TTC549 (cell line): Measurements from ENCODE around the gene ADAMTSL5.

Experiments used
- FAIRE-seq: peaks from 2 replicates; lab custom pipeline; 2012; peaks lifted over from hg19 to GRCh38; lab: Jason Lieb, UNC

The ADAMTSL5 gene

DNA sequence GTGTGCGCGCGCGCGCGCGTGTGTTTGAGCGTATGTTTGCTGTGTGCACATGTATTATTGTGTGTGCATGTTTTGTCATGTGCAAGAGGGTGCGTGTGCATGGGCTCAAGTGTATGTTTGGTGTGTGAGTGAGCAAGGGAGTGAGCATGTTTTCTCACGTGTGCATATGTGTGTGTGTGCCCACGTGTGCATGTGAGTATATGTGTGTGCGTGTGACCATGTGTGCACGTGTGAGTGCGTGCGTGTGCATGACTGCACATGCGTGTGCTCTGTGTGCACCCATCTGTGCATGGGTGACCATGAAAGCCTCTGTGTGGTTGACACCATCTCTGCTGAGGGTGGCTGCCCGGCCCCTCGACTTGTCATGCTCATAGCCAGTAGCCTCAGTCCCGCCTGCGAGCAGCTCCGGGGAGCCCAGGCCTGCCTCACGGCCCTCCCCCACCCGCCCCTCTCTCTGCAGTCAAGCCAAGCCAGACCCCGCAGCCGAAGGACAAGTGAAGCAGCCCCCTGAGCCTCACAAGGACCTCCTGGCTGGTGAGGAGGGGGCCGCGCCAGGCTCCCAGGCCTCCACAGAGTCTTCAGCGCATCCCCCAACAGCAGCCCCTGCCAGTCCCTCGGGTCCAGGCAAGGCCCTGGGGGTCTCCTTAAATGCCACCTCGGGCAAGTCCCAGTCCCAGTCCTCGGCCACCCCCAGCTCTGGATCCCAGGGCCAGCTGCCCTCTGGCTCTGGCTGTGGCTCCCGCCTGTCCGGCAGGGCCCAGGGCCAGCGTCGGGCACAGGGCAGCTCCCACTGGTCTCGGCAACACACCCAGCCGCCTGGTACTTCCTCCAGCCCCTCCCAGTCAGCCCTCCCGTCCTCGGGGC, 15.9 kb downstream of the ADAMTSL5 start:
- FAIRE-seq = no peak

DNA sequence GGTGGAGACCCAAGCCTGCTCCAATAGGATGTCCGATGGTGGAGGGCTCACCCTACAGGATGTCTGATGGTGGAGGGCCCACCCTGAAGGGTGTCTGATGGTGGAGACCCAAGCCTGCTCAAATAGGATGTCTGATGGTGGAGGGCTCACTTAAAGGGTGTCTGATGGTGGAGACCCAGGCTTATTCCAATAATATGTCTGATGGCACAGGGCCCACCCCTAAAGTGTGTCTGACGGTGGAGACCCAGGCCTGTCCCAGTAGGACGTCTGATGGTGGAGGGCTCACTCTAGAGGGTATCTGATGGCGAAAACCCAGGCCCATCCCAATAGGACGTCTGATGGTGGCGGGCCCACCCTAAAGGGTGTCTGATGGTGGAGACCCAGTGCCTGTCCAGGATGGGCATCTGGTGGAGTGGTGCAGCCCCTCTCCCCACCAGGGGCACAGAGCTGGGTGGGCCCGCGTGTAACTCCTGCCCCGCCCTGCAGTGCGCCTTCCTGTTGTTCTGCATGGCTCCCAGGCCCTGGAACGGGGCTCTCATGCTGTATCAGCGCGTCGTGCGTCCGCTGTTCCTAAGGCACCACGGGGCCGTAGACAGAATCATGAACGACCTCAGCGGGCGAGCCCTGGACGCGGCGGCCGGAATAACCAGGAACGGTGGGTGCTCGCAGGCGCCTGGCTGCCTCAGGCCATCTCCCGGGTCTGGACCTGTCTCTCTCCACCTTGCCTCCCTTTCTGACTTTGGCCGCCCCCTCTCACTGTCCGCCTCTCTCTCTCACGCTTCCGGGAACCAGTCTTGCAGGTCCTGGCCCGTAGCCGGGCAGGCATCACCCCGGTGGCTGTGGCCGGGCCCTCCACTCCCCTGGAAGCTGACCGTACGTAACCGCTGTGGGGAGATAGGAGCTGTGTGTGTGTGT, 16.8 kb downstream of the ADAMTSL5 start:
- no peak for FAIRE-seq

DNA sequence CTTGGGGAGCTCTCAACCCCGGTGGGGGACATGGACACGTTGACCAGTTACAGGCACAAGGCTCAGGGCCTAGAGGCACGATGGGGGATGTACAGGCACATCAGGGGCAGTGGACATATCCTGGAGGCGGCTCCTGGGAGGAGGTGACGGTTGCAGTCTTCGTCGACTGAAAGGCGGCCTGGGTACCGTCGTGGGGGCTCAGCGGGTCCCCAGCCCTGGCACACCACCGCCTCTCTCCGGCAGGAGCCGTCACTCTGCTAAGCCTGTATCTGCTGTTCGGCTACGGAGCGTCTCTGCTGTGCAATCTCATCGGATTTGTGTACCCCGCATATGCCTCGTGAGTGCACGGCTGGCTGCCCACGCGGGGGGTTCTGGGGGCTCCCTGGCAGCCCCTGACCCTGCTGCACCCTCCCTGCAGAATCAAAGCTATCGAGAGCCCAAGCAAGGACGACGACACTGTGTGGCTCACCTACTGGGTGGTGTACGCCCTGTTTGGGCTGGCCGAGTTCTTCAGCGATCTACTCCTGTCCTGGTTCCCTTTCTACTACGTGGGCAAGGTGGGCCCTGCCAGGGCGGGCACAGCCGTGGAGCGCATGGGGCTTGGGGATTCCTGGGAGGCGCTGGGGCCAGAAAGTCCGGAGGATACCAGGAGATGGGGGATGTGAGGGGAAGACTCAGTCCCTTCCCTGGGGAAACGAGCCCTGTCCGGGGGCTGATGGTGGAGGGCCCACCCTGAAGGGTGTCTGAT, 17.6 kb downstream of the ADAMTSL5 start:
- no peak for FAIRE-seq

DNA sequence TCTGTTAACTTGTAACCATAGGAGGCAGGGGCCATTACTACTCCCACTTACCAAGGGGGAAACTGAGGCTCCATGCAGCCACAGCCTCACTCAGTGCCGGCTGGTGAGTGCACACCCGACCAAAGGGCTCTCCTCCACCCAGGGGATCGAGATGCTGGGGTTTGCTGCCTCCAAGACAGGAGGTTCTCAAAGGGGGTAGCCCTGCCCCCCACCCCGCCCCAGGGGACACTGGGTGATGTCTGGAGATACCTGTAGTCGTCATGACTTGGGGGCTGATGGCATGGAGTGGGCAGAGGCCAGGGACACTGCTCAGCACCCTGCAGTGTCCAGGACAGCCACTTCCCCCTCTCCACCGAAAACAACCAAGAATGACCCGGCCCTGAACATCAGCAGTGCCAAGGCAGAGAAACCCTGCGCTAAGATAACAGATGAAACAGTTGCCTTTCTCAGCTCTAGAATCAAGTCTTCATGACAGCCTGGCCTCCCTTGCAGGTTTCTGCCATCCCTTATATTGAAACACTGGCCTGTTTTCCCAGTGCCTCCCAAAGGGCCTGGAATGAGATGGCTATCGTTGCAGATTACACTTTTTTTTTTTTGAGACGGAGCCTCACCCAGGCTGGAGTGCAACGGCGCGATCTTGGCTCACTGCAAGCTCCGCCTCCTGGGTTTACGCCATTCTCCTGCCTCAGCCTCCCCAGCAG, 18.6 kb downstream of the ADAMTSL5 start:
- FAIRE-seq = no peak

DNA sequence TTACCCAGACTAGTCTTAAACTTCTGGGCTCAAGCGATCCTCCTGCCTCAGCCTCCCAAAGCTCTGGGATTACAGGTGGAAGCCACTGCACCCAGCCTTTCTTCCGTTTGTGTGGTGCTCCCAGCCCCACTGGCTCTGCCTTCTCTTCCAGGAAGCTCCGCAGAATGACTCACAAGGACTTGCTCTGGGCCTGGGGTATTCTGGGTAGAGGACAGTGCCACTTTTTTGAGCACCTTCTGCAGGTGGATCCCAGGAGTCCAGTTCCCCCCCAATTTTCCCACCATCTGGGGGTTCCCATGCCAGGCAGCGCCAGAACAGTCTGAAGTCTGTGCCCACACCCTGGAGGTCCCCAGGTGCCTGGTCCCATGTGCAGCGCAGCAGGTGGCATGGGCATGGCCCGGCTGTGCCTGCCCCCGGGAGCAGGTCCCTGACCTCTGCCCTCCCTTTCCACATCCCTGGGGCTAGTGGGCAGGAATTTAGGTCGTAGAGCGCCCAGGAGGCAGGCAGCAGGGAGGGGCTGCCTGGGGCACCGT, 20.3 kb downstream of the ADAMTSL5 start:
- FAIRE-seq = no peak

DNA sequence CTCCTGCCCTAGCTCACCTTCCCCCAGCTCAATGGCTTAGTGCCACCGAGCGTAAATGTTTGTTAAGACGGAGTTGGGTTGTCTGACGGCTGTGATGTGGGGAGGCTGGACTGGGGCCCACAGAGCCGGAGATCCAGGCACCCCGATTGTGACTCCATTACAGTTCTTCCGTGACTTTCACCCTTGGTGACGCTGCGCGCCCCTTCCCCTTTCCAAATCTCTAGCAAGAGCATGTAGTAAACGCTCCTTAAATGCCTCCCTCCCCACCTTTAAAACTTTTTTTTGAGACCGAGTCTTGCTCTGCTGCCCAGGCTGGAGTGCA, 21.0 kb downstream of the ADAMTSL5 start:
- no peak for FAIRE-seq

DNA sequence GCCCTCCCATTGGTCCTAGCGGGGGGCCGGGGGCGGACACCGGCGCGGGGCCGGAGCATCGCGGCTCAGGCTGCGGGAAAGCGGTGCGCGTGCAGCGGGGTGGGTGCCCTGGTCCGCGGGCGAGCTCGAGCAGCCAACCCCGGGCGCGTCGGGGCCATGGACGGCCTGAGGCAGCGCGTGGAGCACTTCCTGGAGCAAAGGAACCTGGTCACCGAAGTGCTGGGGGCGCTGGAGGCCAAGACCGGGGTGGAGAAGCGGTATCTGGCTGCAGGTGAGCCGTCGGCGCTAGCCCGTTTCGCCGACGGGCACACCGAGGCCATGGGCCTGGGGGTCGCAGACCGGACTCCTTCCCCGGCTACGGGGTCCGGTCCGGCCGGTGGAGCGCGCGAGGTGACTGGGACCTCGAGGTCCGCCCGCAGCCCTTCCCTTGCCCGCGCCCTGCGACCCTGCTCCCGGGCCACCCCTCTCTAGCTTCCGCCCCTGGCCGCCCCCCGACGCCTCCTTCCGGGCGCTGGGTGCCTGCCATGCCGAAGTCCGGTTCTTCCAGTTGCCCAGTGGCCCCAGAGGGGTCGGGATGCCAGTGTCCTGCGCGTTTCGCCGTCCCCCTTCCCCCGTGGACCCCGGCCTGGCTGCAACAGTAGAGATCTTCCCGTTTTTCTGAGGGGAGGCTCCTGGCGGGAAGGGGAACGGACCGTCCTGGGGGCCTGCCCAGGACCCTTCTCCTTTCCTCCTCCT, 21.5 kb downstream of the ADAMTSL5 start, which contains the start of gene REEP6:
Gene REEP6, plus strand, starts transcription at position 68 of the 735 bp plus-strand sequence. Its CDS starts 89 bp downstream, at position 157.
- no peak for FAIRE-seq

DNA sequence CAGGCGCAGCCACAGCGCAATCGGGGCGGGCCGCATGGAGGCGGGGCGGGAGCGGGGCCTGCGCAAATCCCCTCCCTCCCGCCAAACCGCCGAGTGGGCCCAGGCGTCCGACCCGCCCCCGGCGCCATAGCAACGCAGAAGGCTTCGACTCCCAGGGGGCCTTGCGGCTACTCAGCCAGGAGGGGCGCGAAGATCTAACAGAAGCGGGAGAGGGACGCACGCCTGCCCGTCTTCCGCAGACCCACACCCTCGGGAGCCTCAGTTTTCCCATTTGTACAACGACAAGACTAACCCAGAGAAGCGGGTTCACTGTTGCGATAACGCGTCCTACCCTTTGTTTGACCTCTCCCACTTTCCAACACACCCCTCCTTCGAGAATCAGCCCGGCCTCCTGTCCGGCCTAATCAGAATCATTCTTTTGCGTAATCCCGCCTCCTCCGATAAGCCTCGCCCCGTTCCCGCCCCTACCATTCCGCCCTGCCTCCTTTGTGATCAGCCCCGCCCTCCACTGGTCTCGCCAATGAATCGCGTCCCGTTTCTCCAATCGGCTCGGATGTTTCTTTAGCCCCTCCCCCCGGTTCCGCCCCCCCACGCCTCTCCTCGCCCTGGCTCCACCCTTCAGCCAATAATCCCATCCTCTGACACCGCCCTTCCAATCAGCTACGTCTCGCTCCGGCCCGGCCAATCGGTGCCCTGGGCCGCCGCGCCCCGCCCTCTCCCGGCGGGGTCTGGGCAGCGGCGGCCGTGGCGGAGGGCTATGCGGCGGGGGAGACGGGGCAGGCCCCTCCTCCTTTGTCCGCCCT, 22.3 kb downstream of the ADAMTSL5 start, which contains the start of gene PCSK4:
Gene PCSK4, minus strand, starts transcription at position 40 of the 803 bp plus-strand sequence. Its CDS starts 4 bp downstream, at position 36.
- FAIRE-seq = peak; percentile 94

DNA sequence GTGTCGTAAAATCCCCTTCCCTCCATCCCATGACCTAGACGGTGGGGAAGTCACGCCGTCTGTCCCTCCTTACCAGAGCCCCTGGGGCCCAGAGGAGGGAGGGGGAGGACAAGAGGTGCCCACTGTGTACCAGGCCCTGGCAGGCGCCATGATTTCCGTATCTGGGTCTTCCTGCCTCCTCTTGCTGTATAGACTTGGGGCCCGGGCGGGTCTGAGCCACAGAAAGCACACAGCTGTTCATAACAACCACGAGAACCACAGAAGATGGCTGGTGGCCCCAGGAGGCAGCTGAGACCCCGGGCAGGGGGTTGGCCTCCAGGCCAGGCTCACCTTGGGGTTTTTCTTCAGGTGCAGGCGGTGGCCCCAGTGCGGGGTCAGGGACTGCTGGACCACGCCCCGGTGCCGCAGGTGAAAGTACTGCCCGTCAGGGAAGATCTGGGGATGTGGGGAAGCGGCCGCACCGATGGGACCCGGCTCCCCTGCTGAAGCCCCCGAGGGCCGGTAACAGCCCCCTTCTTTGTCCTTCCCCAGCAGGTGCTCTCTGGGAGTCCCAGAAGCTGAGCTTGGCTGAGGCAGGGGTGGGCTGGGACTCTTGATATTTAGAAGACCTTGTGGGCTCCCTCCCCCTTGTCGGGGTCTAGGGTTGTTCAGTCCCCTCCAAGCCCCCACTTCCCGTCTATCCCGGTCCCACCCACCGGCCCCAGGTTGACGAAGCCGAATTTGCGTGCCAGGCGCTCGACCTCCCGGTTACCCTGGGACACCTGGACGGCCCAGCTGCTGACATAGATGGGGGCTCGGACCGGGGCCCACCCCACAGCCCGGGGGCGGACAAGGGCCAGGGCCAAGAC, 23.1 kb downstream of the ADAMTSL5 start:
- FAIRE-seq = no peak

DNA sequence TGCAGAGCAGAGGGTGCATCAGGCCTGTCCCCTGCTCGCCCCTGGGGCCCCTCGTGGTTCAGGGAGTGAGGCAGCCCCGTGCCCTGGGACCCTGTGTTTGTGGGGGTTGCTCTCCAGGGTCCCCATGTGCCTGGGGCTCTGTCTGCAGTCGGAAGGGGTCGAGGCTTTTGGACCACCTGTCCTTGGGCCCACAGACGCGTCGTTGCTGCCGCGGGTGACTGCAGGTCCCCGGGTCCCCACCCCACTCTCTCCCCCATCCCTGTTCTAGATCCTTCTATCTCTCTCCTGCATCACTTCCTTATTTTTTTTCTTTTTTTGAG, 24.6 kb downstream of the ADAMTSL5 start:
- no peak for FAIRE-seq

DNA sequence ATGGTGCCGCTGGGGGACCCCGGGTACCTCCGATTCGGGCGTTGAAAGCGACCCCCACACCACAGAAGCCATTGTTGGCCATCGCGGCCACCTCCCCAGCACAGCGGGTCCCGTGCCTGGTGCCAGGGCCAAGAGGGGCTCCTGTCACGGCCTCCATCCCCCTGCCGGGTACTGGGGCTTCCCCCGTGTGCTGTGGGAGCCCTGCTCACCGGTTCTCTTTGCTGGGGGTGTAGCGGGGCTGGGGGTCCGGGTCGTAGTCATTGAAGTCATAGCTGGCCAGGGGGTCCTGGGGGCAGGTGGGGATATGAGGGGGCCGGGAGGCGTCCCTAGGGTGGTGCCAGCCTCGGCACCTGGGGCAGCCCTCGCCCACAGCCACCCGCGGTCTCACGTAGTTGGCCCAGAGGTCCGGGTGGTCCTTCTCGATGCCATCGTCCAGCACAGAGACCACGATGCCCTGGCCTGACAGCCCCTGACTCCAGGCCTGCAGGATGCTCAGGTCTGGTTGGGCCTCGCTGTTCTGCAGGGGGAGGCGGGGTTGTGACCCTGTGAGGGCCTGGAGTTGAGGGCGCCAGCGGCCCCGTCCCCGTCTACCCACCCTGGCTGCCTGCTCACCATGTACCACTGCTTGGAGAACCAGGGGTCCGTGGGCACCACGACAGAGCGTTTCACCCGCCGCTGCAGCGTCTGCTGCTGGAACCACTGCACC, 25.1 kb downstream of the ADAMTSL5 start:
- FAIRE-seq = no peak

DNA sequence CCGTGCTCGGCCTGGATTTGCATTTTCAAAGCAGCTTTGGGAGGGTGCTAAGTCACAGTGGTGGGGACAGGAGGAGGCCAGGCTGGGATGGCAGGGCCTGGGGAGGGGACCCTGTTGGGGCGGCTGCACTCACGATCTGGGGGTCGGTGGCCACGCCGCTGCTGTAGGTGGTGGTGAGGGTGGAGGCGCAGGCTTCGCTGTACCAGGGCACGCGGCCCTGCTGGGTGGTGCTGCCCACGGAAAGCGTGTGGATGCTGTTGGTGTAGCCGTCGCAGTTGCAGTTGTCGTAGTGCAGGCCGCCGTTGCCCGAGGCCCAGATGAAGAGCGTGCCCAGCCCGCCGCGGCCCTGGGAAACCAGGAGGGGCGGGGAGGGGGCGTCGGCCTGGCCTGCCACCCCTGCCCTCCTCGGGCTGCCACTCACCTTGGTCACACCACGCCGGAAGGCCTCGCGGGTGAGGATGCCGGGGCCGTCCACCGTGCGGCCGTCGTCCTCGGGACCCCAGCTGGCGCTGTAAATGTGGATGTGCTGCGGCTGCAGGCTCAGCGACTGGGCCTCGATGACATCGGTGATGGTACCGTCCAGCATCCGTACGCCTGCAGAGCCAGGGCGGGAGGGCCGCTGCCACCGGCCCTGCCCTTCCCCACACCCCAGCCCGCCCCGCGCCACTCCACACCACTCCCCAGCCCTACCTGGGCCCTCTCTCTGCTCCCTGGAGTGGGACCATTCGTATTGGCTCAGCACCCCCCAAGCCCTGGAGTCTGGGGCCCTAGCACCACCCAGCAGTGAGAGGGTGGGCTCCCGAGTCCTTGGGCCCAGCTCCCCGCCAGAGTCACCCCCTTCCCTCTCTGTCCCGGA, 25.9 kb downstream of the ADAMTSL5 start:
- FAIRE-seq = no peak

DNA sequence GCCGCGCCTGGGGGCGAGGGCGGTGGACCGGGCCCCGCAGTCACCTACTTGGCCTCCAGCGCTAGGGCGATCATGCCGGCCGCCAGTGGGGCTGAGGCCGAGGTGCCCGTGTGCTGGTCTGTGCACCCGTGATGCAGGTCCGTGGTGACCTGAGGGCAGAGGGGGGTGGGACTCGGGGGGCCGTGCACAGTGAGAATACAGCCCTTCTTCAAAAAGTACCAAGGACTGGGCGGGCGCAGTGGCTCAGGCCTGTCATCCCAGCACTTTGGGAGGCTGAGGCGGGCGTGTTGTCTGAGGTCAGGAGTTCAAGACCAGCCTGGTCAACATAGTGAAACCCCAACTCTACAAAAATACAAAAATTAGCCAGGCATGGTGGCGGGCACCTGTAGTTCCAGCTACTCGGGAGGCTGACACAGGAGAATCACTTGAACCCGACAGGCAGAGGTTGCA, 28.8 kb downstream of the ADAMTSL5 start:
- no peak for FAIRE-seq

DNA sequence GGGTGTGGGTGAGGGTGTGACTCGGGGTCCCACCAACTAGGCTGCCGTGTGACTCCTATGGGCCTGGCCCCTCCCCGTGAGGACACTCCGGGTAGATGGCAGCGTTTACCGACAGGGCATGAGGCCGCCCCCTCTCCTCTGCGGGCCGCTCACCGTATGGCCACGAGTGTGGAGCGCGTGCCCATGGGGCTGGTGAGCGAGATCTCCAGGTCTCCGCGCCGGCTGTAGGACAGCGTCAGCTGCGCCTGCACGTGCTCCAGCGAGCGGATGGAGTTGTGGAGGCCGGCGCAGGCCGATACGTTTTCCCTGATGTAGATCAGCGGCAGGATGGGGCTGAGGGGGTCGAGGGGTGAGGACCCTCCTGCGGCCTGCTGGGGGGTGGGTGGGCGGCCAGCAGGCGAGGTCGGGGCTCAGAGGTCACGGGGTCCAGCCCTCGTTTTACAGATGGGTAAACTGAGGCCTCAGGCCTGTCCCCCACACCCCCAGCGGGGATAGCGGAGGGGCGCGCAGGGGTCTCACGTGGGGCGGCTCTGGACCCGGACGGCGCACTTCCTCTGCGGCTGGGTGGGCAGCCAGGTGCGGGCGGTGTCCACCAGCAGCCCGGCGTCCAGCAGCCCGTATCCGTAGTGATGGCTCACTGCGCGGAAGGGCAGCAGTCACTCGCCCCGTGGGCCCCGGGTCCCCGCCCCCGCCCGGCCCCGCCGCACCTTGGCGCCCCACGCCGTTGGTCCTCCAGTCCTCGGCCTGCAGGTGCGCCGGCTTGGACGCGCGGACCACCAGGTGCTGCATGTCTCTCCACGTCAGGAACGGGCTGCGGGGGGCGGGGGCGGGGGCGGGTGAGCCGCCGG, 29.5 kb downstream of the ADAMTSL5 start:
- FAIRE-seq = no peak

DNA sequence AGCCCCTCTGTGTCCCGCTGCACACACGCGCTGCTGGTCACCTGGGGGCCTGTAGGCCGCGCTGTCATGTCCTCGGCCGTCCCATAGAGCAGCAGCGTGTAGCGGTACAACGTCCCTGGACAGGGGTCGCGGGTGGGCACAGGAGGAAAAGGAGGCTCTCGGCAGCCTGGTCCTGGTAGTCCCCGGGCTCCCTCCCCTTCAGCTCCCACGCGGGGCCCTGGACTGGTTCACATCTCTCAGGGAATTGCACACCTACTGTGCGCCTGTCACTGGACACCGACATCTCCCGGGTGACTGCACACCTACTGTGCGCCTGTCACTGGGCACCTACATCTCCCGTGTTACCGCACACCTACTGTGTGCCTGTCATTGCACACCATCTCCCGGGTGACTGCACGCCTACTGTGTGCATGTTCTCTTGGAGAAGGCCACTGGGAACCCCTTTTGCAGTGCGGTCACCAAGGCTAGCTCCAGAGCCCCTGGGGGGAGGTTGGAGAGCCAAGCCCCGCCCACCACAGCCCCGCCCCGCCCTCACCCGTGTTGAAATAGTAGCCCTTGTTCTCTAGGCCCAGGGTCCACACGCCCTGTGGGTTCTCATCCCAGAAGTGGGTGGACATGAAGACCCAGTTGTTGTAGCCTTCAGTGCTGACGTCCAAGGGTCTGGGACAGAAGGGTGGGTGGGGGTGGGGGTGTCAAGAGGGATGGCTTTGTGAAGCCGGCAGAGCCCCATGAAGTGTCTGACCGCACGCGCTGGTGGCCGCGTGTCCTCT, 30.3 kb downstream of the ADAMTSL5 start:
- FAIRE-seq = no peak
